SU-DHL-6 (cell line): Measurements from ENCODE around the gene SLC6A3.

Experiments
- H2AFZ ChIP-seq: fragments of 200-600 bp; sonication (generic); 2 replicates; pipeline ENCODE4 v1.6.1; 2014; ENCODE audit warnings: low read depth, mild to moderate bottlenecking, moderate library complexity, mixed read lengths, antibody characterized with exemption, low read length; ENCODE audit not compliant: severe bottlenecking
- H3F3A ChIP-seq: fragments of 200-600 bp; shearing (Covaris generic); 2 replicates; pipeline ENCODE4 v1.6.0; 2016; ENCODE audit warnings: antibody characterized with exemption, mild to moderate bottlenecking; ENCODE audit not compliant: insufficient read depth
- H3K27ac ChIP-seq: fragments of 200-600 bp; sonication (generic); 2 replicates; pipeline ENCODE4 v1.5.1; 2016; ENCODE audit warnings: low read depth, mild to moderate bottlenecking, low read length, moderate library complexity, mixed read lengths
- H3K27me3 ChIP-seq: fragments of 200-600 bp; sonication (generic), shearing (Covaris generic); 2 replicates; pipeline ENCODE4 v1.6.0; 2014; ENCODE audit warnings: mild to moderate bottlenecking, low read length
- H3K36me3 ChIP-seq: fragments of 200-600 bp; sonication (generic); 2 replicates; pipeline ENCODE4 v1.6.1; 2014; ENCODE audit warnings: mild to moderate bottlenecking, low read length, mixed read lengths
- H3K4me2 ChIP-seq: fragments of 300-600, 200-600 bp; shearing (Covaris generic), sonication (generic); 2 replicates; pipeline ENCODE4 v1.6.0; 2014; ENCODE audit warnings: low read length, low read depth, mild to moderate bottlenecking; ENCODE audit not compliant: poor library complexity, severe bottlenecking
- H3K4me3 ChIP-seq: fragments of 200-600 bp; sonication (generic); 2 replicates; pipeline ENCODE4 v1.5.1; 2014; ENCODE audit warnings: antibody characterized with exemption, low read length, mild to moderate bottlenecking, mixed read lengths; ENCODE audit not compliant: insufficient read depth, poor library complexity, severe bottlenecking
- H3K79me2 ChIP-seq: fragments of 200-600 bp; sonication (generic); 2 replicates; pipeline ENCODE4 v1.6.1; 2014; ENCODE audit warnings: mild to moderate bottlenecking, low read length, moderate library complexity; ENCODE audit not compliant: insufficient read depth
- H3K9ac ChIP-seq: fragments of 200-600 bp; sonication (generic); 2 replicates; pipeline ENCODE4 v1.7.0; 2014; ENCODE audit warnings: mild to moderate bottlenecking, low read length
- H3K9me2 ChIP-seq: fragments of 200-600 bp; sonication (generic); replicated peaks from 2 replicates; pipeline ENCODE4 v1.6.1; 2014; ENCODE audit warnings: low read length; ENCODE audit not compliant: insufficient read depth
- H3K9me3 ChIP-seq: fragments of 200-600 bp; sonication (generic); 2 replicates; pipeline ENCODE4 v1.6.1; 2014; ENCODE audit warnings: low read length, mixed read lengths; ENCODE audit not compliant: insufficient read depth
- H4K20me1 ChIP-seq: fragments of 200-600 bp; sonication (generic); 2 replicates; pipeline ENCODE4 v1.6.1; 2014; ENCODE audit warnings: low read depth, mild to moderate bottlenecking, antibody characterized with exemption, low read length, moderate library complexity, mixed read lengths
- EZH2phosphoT487 ChIP-seq: fragments of 200-600 bp; sonication (generic), shearing (Covaris generic); conservative IDR thresholded peaks from 2 replicates; pipeline ENCODE4 v1.6.1; 2018; ENCODE audit warnings: mild to moderate bottlenecking, antibody characterized with exemption, low read length, moderate library complexity, mixed read lengths
- TF ChIP-seq, protein P1 (sequence below): fragments of 200-600 bp; sonication (generic); IDR thresholded peaks from one replicate; pipeline ENCODE4 v1.5.1; 2017; ENCODE audit warnings: antibody characterized with exemption, mild to moderate bottlenecking, low read length, moderate library complexity; ENCODE audit not compliant: insufficient read depth, poor library complexity, severe bottlenecking

Gene SLC6A3

DNA sequence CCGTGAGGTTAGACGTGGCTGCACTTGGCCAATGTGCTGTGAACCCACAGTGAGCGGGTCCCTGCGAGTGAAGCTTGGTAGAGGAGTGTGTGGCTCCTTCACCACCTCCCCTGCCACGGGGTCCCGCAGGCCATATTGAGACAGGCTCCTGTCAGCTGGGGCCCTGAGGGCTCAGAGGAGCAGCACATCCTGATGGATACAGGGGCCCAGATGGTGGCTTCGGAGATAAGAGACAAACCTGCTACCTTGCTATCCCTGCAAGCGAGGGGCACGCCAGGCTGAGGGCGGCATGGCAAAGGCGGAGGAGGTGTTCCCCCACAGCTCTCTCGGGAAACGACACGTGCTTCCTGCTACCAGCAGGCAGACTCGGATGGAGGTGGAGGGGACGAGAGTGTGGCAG, 33.1 kb downstream of the SLC6A3 start:
- no peaks in the 10 kb centered on the region for H3F3A ChIP-seq
- no peaks in the 10 kb centered on the region for H3K79me2 ChIP-seq
- no peak overlapping the region for H3K9ac ChIP-seq
- H3K9me3 ChIP-seq: no peaks in the 10 kb centered on the region
- no peak overlapping the region for H3K4me2 ChIP-seq
- no peak overlapping the region for H3K4me3 ChIP-seq
- no peaks in the 10 kb centered on the region for H3K36me3 ChIP-seq
- H3K27me3 ChIP-seq: no peaks in the 10 kb centered on the region
- H3K27ac ChIP-seq: no peak overlapping the region
- no peaks in the 10 kb centered on the region for H4K20me1 ChIP-seq
- no peaks in the 10 kb centered on the region for H3K9me2 ChIP-seq
- H2AFZ ChIP-seq: no peak overlapping the region
- TF ChIP-seq, protein P1, sequence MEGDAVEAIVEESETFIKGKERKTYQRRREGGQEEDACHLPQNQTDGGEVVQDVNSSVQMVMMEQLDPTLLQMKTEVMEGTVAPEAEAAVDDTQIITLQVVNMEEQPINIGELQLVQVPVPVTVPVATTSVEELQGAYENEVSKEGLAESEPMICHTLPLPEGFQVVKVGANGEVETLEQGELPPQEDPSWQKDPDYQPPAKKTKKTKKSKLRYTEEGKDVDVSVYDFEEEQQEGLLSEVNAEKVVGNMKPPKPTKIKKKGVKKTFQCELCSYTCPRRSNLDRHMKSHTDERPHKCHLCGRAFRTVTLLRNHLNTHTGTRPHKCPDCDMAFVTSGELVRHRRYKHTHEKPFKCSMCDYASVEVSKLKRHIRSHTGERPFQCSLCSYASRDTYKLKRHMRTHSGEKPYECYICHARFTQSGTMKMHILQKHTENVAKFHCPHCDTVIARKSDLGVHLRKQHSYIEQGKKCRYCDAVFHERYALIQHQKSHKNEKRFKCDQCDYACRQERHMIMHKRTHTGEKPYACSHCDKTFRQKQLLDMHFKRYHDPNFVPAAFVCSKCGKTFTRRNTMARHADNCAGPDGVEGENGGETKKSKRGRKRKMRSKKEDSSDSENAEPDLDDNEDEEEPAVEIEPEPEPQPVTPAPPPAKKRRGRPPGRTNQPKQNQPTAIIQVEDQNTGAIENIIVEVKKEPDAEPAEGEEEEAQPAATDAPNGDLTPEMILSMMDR: no peak
- TF ChIP-seq EZH2phosphoT487: no peak

DNA sequence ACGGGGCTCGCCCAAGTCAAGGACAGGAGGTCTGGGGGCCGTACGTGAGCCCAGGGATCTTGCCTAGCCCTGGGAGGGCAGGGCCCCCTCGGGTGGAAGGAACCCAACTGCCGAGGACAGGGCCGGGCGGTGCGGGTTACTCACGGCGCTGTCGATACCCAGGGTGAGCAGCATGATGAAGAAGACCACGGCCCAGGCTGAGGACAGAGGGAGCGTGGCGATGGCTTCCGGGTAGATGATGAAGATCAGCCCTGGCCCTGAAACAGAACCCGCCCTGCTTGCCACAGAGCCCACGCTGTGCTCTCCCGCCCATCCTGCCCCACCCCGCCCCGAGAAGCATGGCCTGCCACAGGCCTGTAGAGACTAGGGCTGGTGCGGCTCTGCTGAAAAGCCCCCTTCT, 34.1 kb downstream of the SLC6A3 start:
- Histone ChIP-seq H3K9me3 (no peaks in the 10 kb centered on the region), H3F3A (no peaks in the 10 kb centered on the region), H3K27me3 (no peaks in the 10 kb centered on the region), H3K79me2 (no peaks in the 10 kb centered on the region), H3K9me2 (no peaks in the 10 kb centered on the region), H4K20me1 (no peaks in the 10 kb centered on the region), H3K9ac (no peak overlapping the region), H2AFZ (no peak overlapping the region), H3K36me3 (no peaks in the 10 kb centered on the region), H3K4me3 (no peak overlapping the region), H3K27ac (no peak overlapping the region), H3K4me2 (no peak overlapping the region)
- TF ChIP-seq EZH2phosphoT487: no peak
- TF ChIP-seq, protein P1: no peak

DNA sequence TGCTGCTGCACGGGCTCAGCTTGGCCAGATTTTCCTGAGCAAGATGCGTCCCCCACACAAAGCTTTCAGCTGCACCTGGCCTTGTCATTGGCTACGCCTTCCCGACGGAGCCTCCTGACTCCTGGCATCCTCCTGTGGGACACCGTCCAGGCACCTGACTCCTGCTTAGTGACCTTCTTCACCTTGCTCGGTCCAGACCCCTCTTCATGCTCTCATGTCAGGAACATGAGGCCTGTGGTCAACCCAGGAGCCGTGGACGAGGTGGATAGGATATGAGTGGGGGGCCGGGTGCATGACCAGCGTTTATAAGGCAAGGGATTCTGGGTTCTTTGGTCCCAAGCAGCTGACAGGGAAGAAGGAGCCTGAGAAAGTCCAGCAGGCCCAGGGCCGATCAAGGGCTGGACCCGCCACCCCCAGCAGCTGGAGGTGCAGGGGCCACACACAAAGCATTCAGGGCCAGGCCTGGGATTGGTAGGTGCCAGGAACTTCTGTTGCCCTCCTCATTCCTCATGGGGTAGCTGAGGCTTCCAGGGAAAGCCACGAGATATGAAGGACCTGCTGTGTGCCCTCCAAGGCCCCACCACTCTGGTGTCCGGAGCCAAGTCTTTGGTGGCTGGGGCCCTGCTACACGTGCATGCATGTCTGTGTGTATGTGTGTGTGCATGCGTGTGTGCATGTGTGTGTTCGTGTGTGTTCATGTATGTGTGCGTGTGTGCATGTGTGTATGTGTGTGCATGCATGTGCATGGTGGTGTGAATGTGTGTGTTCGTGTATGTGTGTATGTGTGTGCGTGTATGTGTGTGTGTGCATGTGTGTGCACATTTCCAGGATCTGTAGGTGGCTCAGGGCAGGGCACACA, 34.9 kb downstream of the SLC6A3 start:
- no peaks in the 10 kb centered on the region for H3K36me3 ChIP-seq
- no peaks in the 10 kb centered on the region for H3K79me2 ChIP-seq
- no peaks in the 10 kb centered on the region for H3K9me2 ChIP-seq
- no peak overlapping the region for H3K4me2 ChIP-seq
- no peak overlapping the region for H2AFZ ChIP-seq
- no peak overlapping the region for H3K9ac ChIP-seq
- TF ChIP-seq, protein P1: no peak
- TF ChIP-seq EZH2phosphoT487: no peak
- no peaks in the 10 kb centered on the region for H3K27me3 ChIP-seq
- H4K20me1 ChIP-seq: no peaks in the 10 kb centered on the region
- H3K9me3 ChIP-seq: no peaks in the 10 kb centered on the region
- no peak overlapping the region for H3K27ac ChIP-seq
- H3K4me3 ChIP-seq: no peak overlapping the region
- H3F3A ChIP-seq: no peaks in the 10 kb centered on the region
